Fibroblast of lung (primary cell): Measurements from ENCODE around the gene WWOX. TPM values are rescaled to one million over a fixed set of nuclear protein-coding genes. Genes with fewer than 3 reads are reported as not detected.

Experiments used
- DNase-seq, 2 donors: peaks; one replicate each; pipeline versions ENCODE4 v3.0.0 to v3.0.0-alpha.2; 2010; ENCODE audit warnings: low read depth in 2 of 2
- H2AFZ ChIP-seq: 2 replicates; pipeline ENCODE4 v1.5.1; 2012; ENCODE audit warnings: low read length, control low read depth, inconsistent platforms
- H3K27ac ChIP-seq: 2 replicates; pipeline ENCODE4 v1.5.1; 2011; ENCODE audit warnings: low read length, control low read depth; ENCODE audit not compliant: insufficient read depth
- H3K27me3 ChIP-seq: 2 replicates; pipeline ENCODE4 v1.5.1; 2011; ENCODE audit warnings: mild to moderate bottlenecking, low read length; ENCODE audit not compliant: control insufficient read depth, insufficient read depth
- H3K36me3 ChIP-seq: 2 replicates; pipeline ENCODE4 v1.5.1; 2011; ENCODE audit warnings: low read length; ENCODE audit not compliant: control insufficient read depth, insufficient read depth
- H3K4me1 ChIP-seq: 2 replicates; pipeline ENCODE4 v1.5.1; 2011; ENCODE audit warnings: low read length; ENCODE audit not compliant: control insufficient read depth, insufficient read depth; ENCODE audit errors: extremely low read depth
- H3K4me2 ChIP-seq: 2 replicates; pipeline ENCODE4 v1.5.1; 2011; ENCODE audit warnings: low read length, control low read depth; ENCODE audit not compliant: insufficient read depth; ENCODE audit errors: extremely low read depth
- H3K4me3 ChIP-seq, 4 experiments: fragments of 200-600 bp in 1 of 4; sonication (generic) in 1 of 4; replicated peaks in 1 of 4; 2 replicates each; pipeline ENCODE4 v1.5.1; 2011 to 2016; ENCODE audit warnings: low read length in 4 of 4, low read depth in 3 of 4, mild to moderate bottlenecking in 3 of 4, control low read depth in 2 of 4, inconsistent platforms in 1 of 4, mixed read lengths in 1 of 4; ENCODE audit not compliant: insufficient read depth in 1 of 4; ENCODE audit errors: control extremely low read depth in 1 of 4
- H3K79me2 ChIP-seq: 2 replicates; pipeline ENCODE4 v1.5.1; 2012; ENCODE audit warnings: mild to moderate bottlenecking, low read length, inconsistent platforms; ENCODE audit not compliant: control insufficient read depth, insufficient read depth
- H3K9ac ChIP-seq: 2 replicates; pipeline ENCODE4 v1.5.1; 2011; ENCODE audit warnings: mild to moderate bottlenecking, low read length, control low read depth; ENCODE audit not compliant: insufficient read depth
- H3K9me3 ChIP-seq: 2 replicates; pipeline ENCODE4 v1.5.1; 2012; ENCODE audit warnings: low read depth, low read length; ENCODE audit not compliant: control insufficient read depth, insufficient read depth
- H4K20me1 ChIP-seq: 2 replicates; pipeline ENCODE4 v1.5.1; 2011; ENCODE audit warnings: low read length; ENCODE audit not compliant: control insufficient read depth, insufficient read depth; ENCODE audit errors: extremely low read depth
- CTCF ChIP-seq, 2 donors: IDR thresholded peaks in 1 of 2; conservative IDR thresholded peaks in 1 of 2; 1 replicate in 1 of 2; 2 replicates in 1 of 2; pipeline ENCODE4 v1.5.1; 2011 to 2012; ENCODE audit warnings: low read length in 2 of 2, control low read depth in 1 of 2, inconsistent platforms in 1 of 2, low read depth in 1 of 2, mild to moderate bottlenecking in 1 of 2
- EZH2 ChIP-seq: IDR thresholded peaks from 2 replicates; pipeline ENCODE4 v1.5.1; 2012; ENCODE audit warnings: low read length, control low read depth, mild to moderate bottlenecking; ENCODE audit errors: missing control alignments
- polyA plus RNA-seq, 2 donors: library from polyadenylated mRNA; depleted of rRNA in 1 of 2; stranded (reverse) in 1 of 2; unstranded in 1 of 2; fragments of >200 nt; gene quantifications; 2 replicates each; pipeline ENCODE4 v1.2.1, GENCODE V29; 2011 to 2012; ENCODE audit warnings: missing spikeins in 1 of 2
- total RNA-seq: library from RNA; depleted of rRNA; stranded (reverse); fragments of >200 nt; gene quantifications from 2 replicates; pipeline ENCODE4 v1.2.1, GENCODE V29; 2014

WWOX gene
- total and polyA plus RNA-seq, 2 donors (not counting 1 experiment from before 2014, with no cell fraction given): 5.6 to 16.3 TPM

GRCh38 chr16:79042141-79042540 is 942.7 kb downstream of the WWOX start:
- no peaks in the 10 kb centered on the region for H3K4me1 ChIP-seq
- H3K79me2 ChIP-seq: no peaks in the 10 kb centered on the region
- H3K4me3 ChIP-seq: no peak overlapping the region
- no peak for TF ChIP-seq CTCF (conservative IDR thresholded peaks at IDR 0.05 in 1 of 2, IDR thresholded peaks at IDR 0.05 in 1 of 2; ENCODE audit: low read depth in 1 of 2, low read length in 2 of 2)
- no peak for TF ChIP-seq EZH2
- H3K27ac ChIP-seq: no peak overlapping the region
- no peaks in the 10 kb centered on the region for H3K9me3 ChIP-seq
- no peaks in the 10 kb centered on the region for H4K20me1 ChIP-seq
- H2AFZ ChIP-seq: no peak overlapping the region
- no peak overlapping the region for H3K4me2 ChIP-seq
- no peak overlapping the region for H3K9ac ChIP-seq
- H3K27me3 ChIP-seq: no peaks in the 10 kb centered on the region
- no peaks in the 10 kb centered on the region for H3K36me3 ChIP-seq
- no peak for DNase-seq

- no peaks in the 10 kb centered on the region for H3K36me3 ChIP-seq
- H3K4me2 ChIP-seq: no peak overlapping the region
- no peak overlapping the region for H3K27ac ChIP-seq
- TF ChIP-seq CTCF (conservative IDR thresholded peaks at IDR 0.05 in 1 of 2, IDR thresholded peaks at IDR 0.05 in 1 of 2; ENCODE audit: low read depth in 1 of 2, low read length in 2 of 2) (no peak), EZH2 (no peak)
- H4K20me1 ChIP-seq: no peaks in the 10 kb centered on the region
- H3K4me1 ChIP-seq: no peaks in the 10 kb centered on the region
- no peak overlapping the region for H3K9ac ChIP-seq
- no peak for DNase-seq
- no peaks in the 10 kb centered on the region for H3K79me2 ChIP-seq
- no peaks in the 10 kb centered on the region for H3K27me3 ChIP-seq
- H3K9me3 ChIP-seq: no peaks in the 10 kb centered on the region
- H3K4me3 ChIP-seq: no peak overlapping the region
- no peak overlapping the region for H2AFZ ChIP-seq
Observed at GRCh38 chr16:79042886-79043285, 943.4 kb downstream of the WWOX start.

- H3K79me2 ChIP-seq: no peaks in the 10 kb centered on the region
- H3K27ac ChIP-seq: no peak overlapping the region
- H3K27me3 ChIP-seq: no peaks in the 10 kb centered on the region
- no peaks in the 10 kb centered on the region for H4K20me1 ChIP-seq
- H3K4me2 ChIP-seq: no peak overlapping the region
- TF ChIP-seq CTCF (conservative IDR thresholded peaks at IDR 0.05 in 1 of 2, IDR thresholded peaks at IDR 0.05 in 1 of 2; ENCODE audit: low read depth in 1 of 2, low read length in 2 of 2) (no peak), EZH2 (no peak)
- DNase-seq: no peak
- no peaks in the 10 kb centered on the region for H3K9me3 ChIP-seq
- H2AFZ ChIP-seq: no peak overlapping the region
- no peak overlapping the region for H3K4me3 ChIP-seq
- H3K9ac ChIP-seq: no peak overlapping the region
- no peaks in the 10 kb centered on the region for H3K4me1 ChIP-seq
- H3K36me3 ChIP-seq: no peaks in the 10 kb centered on the region
Observed at GRCh38 chr16:79045191-79045590, 945.7 kb downstream of the WWOX start.
